IMR-90 (cell line): ENCODE data around the gene DERL3. TPM values are rescaled to one million over a fixed set of nuclear protein-coding genes. Genes with fewer than 3 reads are reported as not detected.

Source experiments
- ATAC-seq: fragments of 200-7000 bp; cut with Tn5 transposase; 2 replicates; pipeline ENCODE4 v1.9.1; 2020; ENCODE audit warnings: low read depth, mild to moderate bottlenecking, moderate library complexity
- BruUV-seq: library from RNA; stranded (reverse); fragments of 400-500 nt; replicated peaks from 2 replicates; lab custom pipeline; 2021; lab: Mats Ljungman, UMichigan
- CTCF ChIA-PET: fragments of 300-600 bp; formaldehyde crosslinking; extraction: SDS; loops from one replicate; lab custom pipeline; 2021; ENCODE audit warnings: antibody characterized with exemption; lab: Yijun Ruan, JAX
- POLR2A ChIA-PET: fragments of 300-600 bp; sonication (Branson Sonifier 250); formaldehyde crosslinking; loops from one replicate; lab custom pipeline; 2022; ENCODE audit warnings: antibody characterized with exemption; ENCODE audit not compliant: unreplicated experiment; lab: Charles Lee
- DNase-seq: peaks from one replicate; pipeline ENCODE4 v3.0.0; 2013
- H2AFZ ChIP-seq: replicated peaks from 2 replicates; pipeline ENCODE3; 2013; ENCODE audit warnings: low read length, mild to moderate bottlenecking; ENCODE audit not compliant: poor library complexity
- H2AK5ac ChIP-seq: 2 replicates; pipeline ENCODE4 v1.6.1; 2013; ENCODE audit warnings: low read depth, low read length, inconsistent platforms
- H2AK9ac ChIP-seq: replicated peaks from 2 replicates; pipeline ENCODE3; 2013; ENCODE audit warnings: mild to moderate bottlenecking, low read depth, low read length, moderate library complexity; ENCODE audit not compliant: poor library complexity
- H2BK120ac ChIP-seq: 2 replicates; pipeline ENCODE4 v1.6.1; 2013; ENCODE audit warnings: low read depth, low read length, inconsistent platforms
- H2BK15ac ChIP-seq: 3 replicates; pipeline ENCODE4 v1.6.1; 2013; ENCODE audit warnings: low read depth, low read length, inconsistent platforms
- H2BK20ac ChIP-seq: 2 replicates; pipeline ENCODE4 v1.6.1; 2013; ENCODE audit warnings: low read depth, mild to moderate bottlenecking, inconsistent platforms, low read length, moderate library complexity
- H2BK5ac ChIP-seq: 2 replicates; pipeline ENCODE4 v1.6.1; 2013; ENCODE audit warnings: mild to moderate bottlenecking, low read depth, low read length, inconsistent platforms; ENCODE audit not compliant: poor library complexity, severe bottlenecking
- H3K14ac ChIP-seq: replicated peaks from 2 replicates; pipeline ENCODE4 v1.6.1; 2013; ENCODE audit warnings: low read depth, low read length, inconsistent platforms
- H3K18ac ChIP-seq: 2 replicates; pipeline ENCODE4 v1.6.1; 2013; ENCODE audit warnings: low read depth, low read length, control low read depth
- H3K23ac ChIP-seq: 2 replicates; pipeline ENCODE4 v1.6.1; 2013; ENCODE audit warnings: low read depth, low read length, inconsistent platforms
- H3K27ac ChIP-seq: 2 replicates; pipeline ENCODE4 v1.5.1; 2013; ENCODE audit warnings: mild to moderate bottlenecking, control low read depth, low read length; ENCODE audit not compliant: insufficient read depth
- H3K27me3 ChIP-seq: 2 replicates; pipeline ENCODE4 v1.6.1; 2013; ENCODE audit warnings: low read length; ENCODE audit not compliant: control insufficient read depth, insufficient read depth
- H3K36me3 ChIP-seq: 2 replicates; pipeline ENCODE4 v1.6.1; 2013; ENCODE audit warnings: low read length, mixed read lengths; ENCODE audit not compliant: control insufficient read depth, insufficient read depth
- H3K4ac ChIP-seq: 2 replicates; pipeline ENCODE4 v1.6.1; 2013; ENCODE audit warnings: low read depth, low read length, inconsistent platforms
- H3K4me1 ChIP-seq: 2 replicates; pipeline ENCODE4 v1.6.1; 2013; ENCODE audit warnings: low read length, mixed read lengths; ENCODE audit not compliant: control insufficient read depth, insufficient read depth
- H3K4me2 ChIP-seq: 2 replicates; pipeline ENCODE4 v1.6.1; 2013; ENCODE audit warnings: low read depth, mild to moderate bottlenecking, control low read depth, low read length, moderate library complexity
- H3K4me3 ChIP-seq: 2 replicates; pipeline ENCODE4 v1.5.1; 2013; ENCODE audit warnings: low read depth, mild to moderate bottlenecking, control low read depth, low read length, moderate library complexity; ENCODE audit not compliant: insufficient read depth
- H3K56ac ChIP-seq: 2 replicates; pipeline ENCODE4 v1.6.1; 2013; ENCODE audit warnings: low read length, inconsistent platforms; ENCODE audit not compliant: insufficient read depth; ENCODE audit errors: extremely low read depth
- H3K79me1 ChIP-seq, 2 experiments: 2 replicates each; pipeline ENCODE4 v1.6.1; 2013; ENCODE audit warnings: low read length in 2 of 2, inconsistent platforms in 1 of 2, low read depth in 1 of 2
- H3K9ac ChIP-seq: 2 replicates; pipeline ENCODE4 v1.6.1; 2013; ENCODE audit warnings: low read depth, low read length, control low read depth
- H3K9me1 ChIP-seq: 2 replicates; pipeline ENCODE4 v1.6.1; 2013; ENCODE audit warnings: low read length, inconsistent platforms; ENCODE audit not compliant: insufficient read depth
- H3K9me3 ChIP-seq: 2 replicates; pipeline ENCODE4 v1.6.1; 2013; ENCODE audit warnings: low read length; ENCODE audit not compliant: control insufficient read depth, insufficient read depth
- H4K20me1 ChIP-seq: 2 replicates; pipeline ENCODE4 v1.6.1; 2013; ENCODE audit warnings: low read length, inconsistent platforms; ENCODE audit not compliant: insufficient read depth
- H4K5ac ChIP-seq: 2 replicates; pipeline ENCODE4 v1.6.1; 2013; ENCODE audit warnings: mild to moderate bottlenecking, low read depth, low read length, control low read depth
- H4K8ac ChIP-seq, 2 experiments: 2 replicates each; pipeline ENCODE4 v1.6.1; 2013; ENCODE audit warnings: low read depth in 2 of 2, low read length in 2 of 2, control low read depth in 1 of 2, inconsistent platforms in 1 of 2
- H4K91ac ChIP-seq: 2 replicates; pipeline ENCODE4 v1.6.1; 2013; ENCODE audit warnings: low read depth, low read length, inconsistent platforms; ENCODE audit not compliant: insufficient read depth
- BHLHE40 ChIP-seq: fragments of 150-350 bp; IDR thresholded peaks from 2 replicates; pipeline ENCODE4 v1.6.1; 2016; ENCODE audit warnings: mild to moderate bottlenecking, low read depth, low read length
- CTCF ChIP-seq: conservative IDR thresholded peaks from 2 replicates; pipeline ENCODE4 v1.5.1; 2012; ENCODE audit warnings: mild to moderate bottlenecking, low read depth, low read length, improper control_type of control experiment
- MAZ ChIP-seq: IDR thresholded peaks from 2 replicates; pipeline ENCODE4 v1.6.1; 2012; ENCODE audit warnings: low read depth, mild to moderate bottlenecking, low read length, improper control_type of control experiment, moderate library complexity, borderline replicate concordance
- MXI1 ChIP-seq: IDR thresholded peaks from 2 replicates; pipeline ENCODE4 v1.6.1; 2012; ENCODE audit warnings: low read depth, mild to moderate bottlenecking, low read length, moderate library complexity, borderline replicate concordance
- USF2 ChIP-seq: fragments of 150-350 bp; IDR thresholded peaks from 2 replicates; pipeline ENCODE4 v1.6.1; 2017; ENCODE audit warnings: mild to moderate bottlenecking, antibody characterized with exemption, low read length, low read depth
- WGBS, 2 experiments: methylation state at CpG; one replicate each; pipeline versions ENCODE4 v1.1.5 to v1.1.7; 2013; ENCODE audit warnings: missing lambda C conversion rate in 2 of 2; ENCODE audit not compliant: insufficient read length in 1 of 2; ENCODE audit errors: extremely low coverage in 2 of 2; 5-methylcytosine and 5-hydroxymethylcytosine counted together
- dilution Hi-C: fragments of 300-500 bp; cut with HindIII; formaldehyde crosslinking; loops from one replicate; pipeline ENCODE4 v1.14.3; 2018; ENCODE audit warnings: low sequenced_read_pairs; ENCODE audit not compliant: unreplicated experiment
- in situ Hi-C: fragments of 300-500 bp; cut with MboI; formaldehyde crosslinking; loops from 3 replicates; pipeline ENCODE4 v1.14.3; 2019; ENCODE audit warnings: low sequenced_read_pairs, inconsistent platforms, mixed read lengths
- intact Hi-C: fragments of 100-400 bp; cut with micrococcal nuclease; formaldehyde crosslinking; loops from 2 replicates; pipeline ENCODE4 v1.10.0; 2022
- polyA plus RNA-seq, 3 experiments: library from polyadenylated mRNA; depleted of rRNA; stranded (reverse); fragments of >200 nt; gene quantifications; 2 replicates each; pipeline ENCODE4 v1.2.3, GENCODE V29; 2012; ENCODE audit warnings: low replicate concordance in 1 of 3
- total RNA-seq: library from RNA; depleted of rRNA; stranded (reverse); fragments of >200 nt; gene quantifications from 2 replicates; pipeline ENCODE4 v1.2.3, GENCODE V29; 2012

DERL3 gene
- total and polyA plus RNA-seq, 2 of the 4 experiments (the other 2 are of a cell fraction) = 0.18 to 0.62 TPM

- no peak overlapping the region for H3K9ac ChIP-seq
- no CpG with 5 or more reads among the region's 7 CpGs for WGBS, 2 experiments
- H4K8ac ChIP-seq = no peak overlapping the region
- H2AK9ac ChIP-seq = no peak overlapping the region
- peaks cover 12% of the 10 kb centered on the region for H3K4me1 ChIP-seq
- H2AFZ ChIP-seq = no peak overlapping the region
- CTCF ChIA-PET = no interaction called here
- H4K20me1 ChIP-seq = peaks cover 36% of the 10 kb centered on the region
- no peaks in the 10 kb centered on the region for H3K27me3 ChIP-seq
- no peak overlapping the region for H3K56ac ChIP-seq
- H3K14ac ChIP-seq = no peak overlapping the region
- peaks cover 10 to 66% of the 10 kb centered on the region in 2 experiments for H3K79me1 ChIP-seq
- H2BK120ac ChIP-seq = no peak overlapping the region
- no peak overlapping the region for H2BK20ac ChIP-seq
- ATAC-seq (peak; percentile 71), DNase-seq (peak; percentile 92)
- dilution Hi-C loops = no loop called here
- no TSS peak for BruUV-seq
- no peak overlapping the region for H4K5ac ChIP-seq
- POLR2A ChIA-PET = no interaction called here
- H3K23ac ChIP-seq = no peak overlapping the region
- intact Hi-C loops = no loop called here
- H2BK5ac ChIP-seq = no peak overlapping the region
- in situ Hi-C loops = no loop called here
- H3K9me3 ChIP-seq = peaks cover 3% of the 10 kb centered on the region; the same call in 1 of the 2 replicates
- no peak overlapping the region for H2AK5ac ChIP-seq
- peaks cover 23% of the 10 kb centered on the region for H3K9me1 ChIP-seq
- H4K91ac ChIP-seq = no peak overlapping the region
- H3K36me3 ChIP-seq = peaks cover 73% of the 10 kb centered on the region
- peak overlapping the region; percentile 64; the same call in 1 of the 2 replicates for H3K4me2 ChIP-seq
- H3K4me3 ChIP-seq = no peak overlapping the region
- no peak overlapping the region; the same call in 1 of the 2 replicates for H3K18ac ChIP-seq
- TF ChIP-seq CTCF (no peak), USF2 (peak; percentile 89), MAZ (no peak), BHLHE40 (peak; percentile 72; the same call in 1 of the 2 replicates), MXI1 (no peak)
- peak overlapping the region; percentile 47; the same call in 1 of the 2 replicates for H3K27ac ChIP-seq
- H3K4ac ChIP-seq = no peak overlapping the region
- no peak overlapping the region for H2BK15ac ChIP-seq
Observed at GRCh38 chr22:23829845-23830372, 8.9 kb downstream of the DERL3 start.
